AG08395 (cell line): ENCODE data around the gene LARP4B.
"Not testable (repeated sequence)": the region's sequence is repeated elsewhere in the genome, so short reads cannot be mapped to it uniquely, and the experiment has no call there.

Source experiments
- DNase-seq: peaks from one replicate; pipeline ENCODE4 v3.0.0; 2012; ENCODE audit warnings: mixed read lengths, low spot score

LARP4B gene

DNA sequence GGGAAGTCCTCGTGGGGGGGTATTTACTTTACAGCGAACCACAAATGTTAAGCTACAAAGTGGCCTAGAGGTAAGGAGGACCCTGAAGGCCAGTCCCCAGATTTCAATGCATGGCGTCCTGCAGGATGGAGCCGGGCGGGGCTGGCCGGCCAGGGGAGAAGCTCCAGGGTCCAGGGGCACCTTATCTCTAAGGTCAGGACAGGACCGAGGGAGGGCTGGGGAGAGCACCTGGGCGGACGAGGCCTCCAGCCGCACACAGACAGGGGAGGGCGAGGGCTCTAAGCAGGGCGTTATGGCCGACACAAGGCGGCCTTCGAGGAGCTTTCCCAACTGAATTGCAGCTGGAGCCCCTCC, 145.7 kb downstream of the LARP4B start:
- DNase-seq: no peak

GRCh38 chr10:785089-785860, 146.2 kb downstream of the LARP4B start:
- no peak for DNase-seq

DNA sequence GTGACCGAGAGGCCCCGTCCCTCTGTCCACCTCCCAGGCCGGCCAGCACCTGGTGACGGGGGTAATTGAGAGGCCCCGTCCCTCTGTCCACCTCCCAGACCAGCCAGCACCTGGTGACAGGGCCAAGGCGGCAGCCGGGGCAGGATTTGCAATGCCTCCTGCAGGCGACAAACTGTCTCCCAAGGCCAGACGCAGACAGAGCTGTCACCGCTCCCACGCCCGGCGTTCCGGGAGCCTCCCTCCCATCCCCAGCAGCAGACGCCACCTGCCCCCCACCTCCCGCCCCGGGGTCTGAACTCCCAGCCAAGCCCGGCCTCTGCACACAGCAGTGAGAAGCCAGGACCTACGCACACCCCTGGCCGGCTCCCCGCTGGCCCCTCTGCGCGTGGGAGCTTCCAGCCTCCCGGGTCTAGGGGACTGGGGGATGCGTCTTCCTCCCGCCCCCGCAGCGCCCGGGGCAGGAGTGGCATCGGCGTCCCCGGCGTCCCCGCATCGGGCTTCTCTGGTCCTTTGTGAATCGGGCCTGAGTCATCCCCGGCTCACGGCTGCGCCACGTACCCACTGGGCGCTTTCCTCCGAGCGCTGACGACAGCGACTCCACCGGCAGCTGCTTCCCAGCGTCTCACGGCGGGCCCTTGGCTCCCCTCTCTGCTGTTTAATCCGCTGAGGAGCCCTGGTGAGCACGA, 147.0 kb downstream of the LARP4B start:
- DNase-seq: peak; percentile 86

DNA sequence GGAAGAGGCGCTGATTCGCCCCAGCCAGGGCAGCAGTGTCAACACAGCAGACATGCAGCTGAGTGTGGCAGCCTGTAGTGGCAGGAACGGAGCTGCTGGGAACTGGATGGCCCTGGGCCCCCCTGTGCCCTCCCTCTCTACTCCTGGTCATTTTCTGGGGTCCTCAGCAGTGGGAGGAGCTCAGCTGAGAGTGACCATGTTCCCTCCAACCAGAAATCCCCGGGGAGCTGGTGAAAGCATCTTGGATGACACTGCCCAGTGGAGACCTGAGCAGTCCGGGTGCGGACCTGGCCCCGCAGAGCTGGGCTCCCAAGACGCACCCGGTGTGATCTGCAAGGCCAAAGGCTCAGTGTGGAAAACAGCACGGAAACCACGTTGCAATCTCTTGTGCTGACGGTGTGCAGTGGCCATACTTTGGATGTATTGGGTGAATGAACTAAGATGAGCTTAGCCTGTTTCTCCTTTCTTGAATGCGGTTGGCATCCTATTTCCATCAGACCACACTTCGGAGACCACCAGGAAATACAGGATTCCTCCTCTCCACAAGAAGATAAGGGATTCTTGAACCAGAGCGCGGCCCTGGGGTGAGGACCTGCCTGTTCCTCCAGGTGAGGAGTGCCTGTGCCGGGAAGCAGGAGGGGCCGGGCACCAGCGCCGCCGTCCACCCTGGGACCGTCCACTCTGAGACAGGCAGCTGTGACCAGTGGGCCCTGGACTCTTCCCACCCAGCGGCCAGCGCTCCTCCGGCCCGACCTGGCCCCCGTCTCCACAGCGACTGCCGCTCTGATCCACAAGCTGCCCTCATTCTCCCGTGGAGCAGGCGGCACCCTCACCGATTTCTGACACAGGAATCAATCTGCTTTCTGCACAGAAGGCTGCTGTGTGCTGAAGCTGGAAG, 148.5 kb downstream of the LARP4B start:
- no peak for DNase-seq

- no peak for DNase-seq
These were observed 150.7 kb downstream of the LARP4B start for GRCh38 chr10:780536-781524.

- DNase-seq: no peak
These were observed 152.7 kb downstream of the LARP4B start for GRCh38 chr10:778626-779330.

- DNase-seq: no peak
These were observed 153.5 kb downstream of the LARP4B start for GRCh38 chr10:777913-778479.

DNA sequence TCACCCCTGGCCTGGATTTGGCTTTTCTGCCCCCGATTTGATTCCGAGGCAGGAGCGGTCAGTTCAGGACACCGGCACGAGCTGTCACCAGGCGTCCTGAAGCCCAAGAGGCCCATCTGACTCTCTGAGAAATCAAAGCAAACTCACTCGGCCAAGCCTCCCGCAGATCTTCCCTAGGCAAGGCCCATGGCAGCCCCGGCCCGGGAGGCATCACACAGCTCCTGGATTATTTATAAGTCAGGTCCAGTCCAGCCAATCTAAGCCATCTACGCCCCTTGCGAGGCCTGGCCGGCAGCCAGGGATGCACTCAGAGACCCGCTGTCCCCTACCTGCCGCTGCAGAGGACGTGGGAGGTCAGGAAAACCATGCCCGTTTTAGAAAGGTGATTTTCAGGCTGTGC, 154.7 kb downstream of the LARP4B start:
- DNase-seq: no peak

GRCh38 chr10:775245-776075, 156.0 kb downstream of the LARP4B start:
- peak; percentile 52 for DNase-seq

- DNase-seq: no peak
These were observed 156.8 kb downstream of the LARP4B start for GRCh38 chr10:774661-775244.

- no peak for DNase-seq
These were observed 157.3 kb downstream of the LARP4B start for GRCh38 chr10:774223-774622.

- no peak for DNase-seq
These were observed 157.8 kb downstream of the LARP4B start for GRCh38 chr10:773562-774161.

DNA sequence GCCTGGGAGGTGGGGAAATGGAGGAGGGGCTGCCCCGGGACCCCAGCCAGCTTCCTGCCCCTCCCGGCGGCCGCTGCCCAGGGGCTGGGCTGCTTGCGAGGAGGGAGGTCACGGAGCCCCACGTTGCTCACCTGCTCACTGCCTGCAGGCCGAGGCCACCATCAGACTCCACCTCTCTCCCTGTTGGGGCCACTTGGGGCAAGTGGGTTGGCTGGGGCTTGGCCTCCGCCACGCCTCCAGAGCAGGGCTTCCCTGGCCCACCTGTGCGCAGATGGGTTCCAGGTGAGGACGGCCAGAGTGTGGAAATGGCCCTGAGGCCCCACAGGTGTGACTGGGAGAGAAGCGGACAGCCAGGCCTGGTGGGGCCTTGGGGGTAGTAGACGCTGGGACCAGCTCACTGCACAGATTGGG, 159.3 kb downstream of the LARP4B start:
- no peak for DNase-seq

GRCh38 chr10:771647-772046, 159.9 kb downstream of the LARP4B start:
- DNase-seq: no peak

GRCh38 chr10:770975-771374, 160.5 kb downstream of the LARP4B start:
- no peak for DNase-seq

GRCh38 chr10:770048-770712, 161.3 kb downstream of the LARP4B start:
- not testable (repeated sequence) for DNase-seq

DNA sequence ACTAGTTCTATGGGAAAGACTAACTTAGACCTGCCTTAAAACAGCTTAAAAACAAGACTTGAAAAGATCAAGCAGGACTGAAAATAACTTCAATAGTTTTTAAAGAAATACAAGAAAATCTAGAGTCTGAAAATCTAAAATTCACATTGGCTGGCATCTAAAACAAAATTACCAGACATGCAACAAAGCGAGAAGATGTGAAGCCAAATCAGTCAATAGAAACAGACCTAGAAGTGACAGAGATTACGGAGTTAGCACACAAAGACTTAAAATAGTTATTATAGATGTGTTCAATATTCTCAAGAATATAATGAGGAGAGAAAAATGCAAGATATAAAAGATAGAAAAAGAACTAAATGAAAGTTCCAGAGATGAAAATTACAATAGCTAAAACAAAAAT, 163.7 kb downstream of the LARP4B start:
- no peak for DNase-seq

- no peak for DNase-seq
These were observed 164.3 kb downstream of the LARP4B start for GRCh38 chr10:767211-767610.
